AG20443 (cell line): ENCODE data around the gene LAMA1.

Experiments
- DNase-seq: peaks from one replicate; pipeline ENCODE4 v3.0.0; 2012; ENCODE audit warnings: low spot score, mixed read lengths

LAMA1 gene

GRCh38 chr18:7112936-7113335 lies 4.7 kb downstream of the LAMA1 start:
- DNase-seq = no peak

- DNase-seq = no peak
Measured at GRCh38 chr18:7111134-7111533, 6.5 kb downstream of the LAMA1 start.

GRCh38 chr18:7105943-7106342 lies 11.7 kb downstream of the LAMA1 start:
- DNase-seq = no peak

GRCh38 chr18:7105268-7105667 lies 12.3 kb downstream of the LAMA1 start:
- no peak for DNase-seq

DNA sequence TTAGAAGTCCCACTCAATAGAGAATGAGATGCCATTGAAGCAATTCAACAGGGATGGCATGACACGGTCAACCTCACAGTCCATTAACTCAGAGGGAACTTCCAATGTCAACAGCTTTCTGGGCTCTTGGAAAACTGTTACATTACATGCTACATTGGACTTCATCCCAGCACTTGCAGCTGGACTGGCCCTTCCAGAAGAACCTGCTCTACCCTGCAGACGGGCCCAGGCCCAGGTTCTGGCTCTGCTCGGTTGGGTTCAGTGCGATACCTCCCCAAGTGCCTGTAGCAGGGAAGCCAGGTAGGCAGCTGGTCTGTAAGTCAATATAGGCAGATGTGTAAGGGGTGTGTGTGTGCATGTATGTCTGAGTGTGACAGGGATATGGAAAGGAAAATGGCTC lies 12.9 kb downstream of the LAMA1 start:
- DNase-seq = no peak

DNA sequence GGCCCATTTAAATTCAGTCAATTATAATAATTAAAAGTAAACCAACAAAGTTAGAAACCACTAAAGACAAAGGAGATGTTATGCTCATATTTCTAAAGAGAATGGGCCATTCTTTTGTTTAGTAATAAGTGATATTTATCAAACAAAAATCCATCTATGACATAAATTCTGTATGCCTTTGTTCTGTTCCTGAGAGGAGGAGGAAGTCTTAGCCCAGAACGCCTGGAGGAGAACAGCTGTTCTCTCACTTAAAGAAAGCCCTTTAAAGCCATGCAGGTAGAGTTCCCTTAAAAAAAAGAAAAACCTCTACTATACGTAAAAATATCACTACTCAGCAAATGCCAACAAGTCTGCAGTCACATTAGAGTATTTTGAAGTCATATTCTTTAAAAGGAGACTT lies 15.5 kb downstream of the LAMA1 start:
- no peak for DNase-seq

GRCh38 chr18:7096838-7097237 lies 20.8 kb downstream of the LAMA1 start:
- DNase-seq = no peak

DNA sequence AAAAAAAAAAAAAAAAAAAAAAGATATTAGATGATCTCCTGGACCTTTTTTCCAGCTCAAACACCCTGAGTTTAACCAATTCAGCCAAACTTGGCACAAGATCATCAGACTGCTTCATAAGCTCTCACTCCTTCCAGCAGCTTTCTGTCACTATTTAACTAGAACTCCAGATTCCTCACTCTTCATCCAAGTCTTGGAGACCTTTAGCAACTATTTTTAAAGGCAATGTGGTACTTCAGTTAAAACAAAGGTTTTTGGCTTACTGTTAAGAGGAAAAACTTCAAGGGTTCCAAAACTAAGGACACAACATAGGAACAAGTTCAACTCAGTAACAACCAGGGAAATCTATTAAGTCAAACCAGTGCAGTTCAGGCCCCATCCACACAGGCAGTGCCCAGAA lies 23.2 kb downstream of the LAMA1 start:
- no peak for DNase-seq

DNA sequence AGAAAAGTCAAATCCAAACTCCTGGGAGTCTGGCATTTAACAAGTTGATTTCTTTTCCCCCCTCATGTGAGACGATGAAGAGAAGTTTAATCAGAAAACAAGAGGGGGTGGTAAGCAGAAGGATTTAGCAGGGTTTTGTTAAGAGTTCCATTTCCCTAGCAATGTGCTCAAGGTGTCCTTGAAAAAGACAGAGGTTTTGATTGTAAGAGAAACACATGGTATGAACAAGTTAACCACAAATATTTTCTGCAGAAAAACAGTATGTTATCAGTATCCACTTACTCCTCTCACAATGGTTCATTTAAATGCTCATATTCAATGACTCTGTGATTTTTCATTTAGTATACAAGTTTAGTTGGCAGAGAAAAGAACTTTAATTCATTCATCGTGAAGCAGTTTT lies 26.8 kb downstream of the LAMA1 start:
- DNase-seq = no peak

DNA sequence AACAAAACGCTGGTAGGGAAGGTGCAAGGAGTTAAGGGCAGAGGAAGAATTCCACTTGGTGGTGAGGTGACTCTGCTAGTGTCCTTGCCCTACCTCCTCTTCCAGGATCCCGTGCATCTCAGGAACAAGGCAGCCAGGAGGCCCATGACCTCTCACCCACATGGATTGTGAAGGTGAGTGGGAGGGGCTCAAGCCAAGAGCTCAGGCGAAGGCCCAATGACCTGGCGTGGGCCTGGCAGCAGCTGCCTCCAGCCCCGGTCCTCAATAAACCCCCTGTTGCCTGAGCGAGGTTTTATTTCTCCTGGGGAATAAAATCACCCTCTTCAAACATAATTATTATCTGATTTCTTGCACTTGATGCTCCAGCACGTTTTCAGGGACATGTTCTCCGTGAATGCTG lies 28.2 kb downstream of the LAMA1 start:
- no peak for DNase-seq

- DNase-seq = peak; percentile 61
Measured at GRCh38 chr18:7084080-7085065, 33.2 kb downstream of the LAMA1 start.

GRCh38 chr18:7082671-7083070 lies 34.9 kb downstream of the LAMA1 start:
- no peak for DNase-seq

DNA sequence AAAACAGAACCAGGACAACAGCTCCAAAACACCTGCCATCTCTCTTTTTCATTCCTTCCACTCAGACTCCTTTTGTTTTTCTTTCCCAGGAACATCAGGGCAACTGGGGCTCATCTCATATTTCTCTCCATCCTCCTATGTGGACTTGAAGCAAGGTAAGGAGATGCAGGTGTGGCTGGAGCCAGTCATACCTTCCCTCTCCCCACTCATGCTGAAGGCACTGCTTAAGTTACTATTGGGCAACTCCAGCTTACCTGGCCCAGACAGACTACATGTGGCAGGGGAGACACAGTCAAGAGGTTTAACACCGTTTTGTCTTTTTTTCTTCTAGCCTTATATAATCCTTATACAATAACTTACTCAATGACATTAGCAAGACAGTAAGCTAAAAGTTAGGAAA lies 38.4 kb downstream of the LAMA1 start:
- DNase-seq = no peak

DNA sequence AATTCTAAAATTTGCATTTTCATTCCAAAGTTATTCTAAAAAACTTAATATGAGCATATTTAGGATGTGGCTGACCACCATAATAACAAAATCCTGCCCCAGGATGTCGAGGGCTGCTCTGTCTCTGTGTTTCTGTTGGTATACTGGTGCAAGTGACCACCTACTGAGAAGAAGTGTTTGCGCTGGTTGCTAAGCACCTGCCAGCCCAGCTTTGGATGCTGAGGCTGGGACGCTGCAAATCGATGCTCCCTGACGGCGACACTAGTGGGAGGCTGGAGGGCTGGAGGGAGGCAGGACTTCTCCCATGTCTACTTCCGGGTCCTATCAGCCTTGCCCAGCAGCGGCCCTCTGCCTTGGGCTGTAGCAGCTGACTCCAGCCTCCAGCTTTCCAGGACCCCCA lies 45.0 kb downstream of the LAMA1 start:
- DNase-seq = no peak

- no peak for DNase-seq
Measured at GRCh38 chr18:7071600-7071999, 46.0 kb downstream of the LAMA1 start.

DNA sequence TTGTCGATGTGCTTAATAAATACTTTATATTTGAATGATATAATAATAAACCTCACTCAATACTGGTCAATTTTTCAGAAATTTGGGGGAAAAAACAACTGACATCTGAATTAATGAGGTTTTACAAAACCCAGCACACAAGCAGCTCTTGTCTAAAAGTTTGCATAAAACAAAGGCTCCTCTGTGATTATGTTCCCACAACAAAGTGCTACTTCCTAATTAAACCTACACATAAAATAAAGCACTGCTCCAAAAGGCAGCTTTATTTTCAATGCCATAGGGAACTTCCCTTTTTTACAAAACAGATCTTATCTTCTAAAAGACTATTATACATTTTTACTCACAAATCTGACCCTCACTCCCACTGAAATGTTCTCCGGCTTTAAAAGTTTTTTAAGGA lies 47.1 kb downstream of the LAMA1 start:
- DNase-seq = no peak

DNA sequence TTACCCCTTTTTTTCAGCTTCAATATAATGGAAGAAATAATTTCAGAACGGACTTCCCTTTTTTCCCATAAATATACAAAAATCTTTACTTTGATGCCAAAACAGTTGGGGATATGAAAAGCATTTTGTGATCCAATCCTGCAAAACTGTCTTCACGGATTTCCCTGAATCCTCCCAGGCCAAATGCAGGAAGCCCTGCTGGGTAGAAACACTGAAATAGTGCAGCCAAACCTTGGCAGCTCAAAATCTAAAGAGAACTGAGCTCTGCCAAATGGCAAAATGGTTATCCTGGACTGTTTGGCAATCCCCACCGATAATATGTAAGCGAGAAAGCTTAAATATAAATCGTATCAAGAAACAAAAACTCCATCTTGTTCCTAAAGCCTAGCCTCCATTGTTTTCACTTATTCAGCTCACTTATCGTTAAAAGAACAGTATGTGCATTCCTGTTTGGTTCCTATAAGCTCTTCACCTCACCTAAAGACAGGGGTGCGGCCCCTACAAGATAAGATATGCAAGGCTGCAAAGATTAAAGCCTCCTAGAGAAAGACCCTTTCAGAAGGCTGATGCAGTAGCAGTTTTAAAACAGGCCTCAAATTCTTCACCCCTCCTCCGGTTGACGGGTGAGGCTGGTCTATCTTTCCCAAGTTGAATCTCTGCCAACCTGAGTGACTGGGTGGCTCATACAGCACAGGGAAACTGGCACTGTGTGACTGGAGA lies 48.6 kb downstream of the LAMA1 start:
- DNase-seq = no peak

DNA sequence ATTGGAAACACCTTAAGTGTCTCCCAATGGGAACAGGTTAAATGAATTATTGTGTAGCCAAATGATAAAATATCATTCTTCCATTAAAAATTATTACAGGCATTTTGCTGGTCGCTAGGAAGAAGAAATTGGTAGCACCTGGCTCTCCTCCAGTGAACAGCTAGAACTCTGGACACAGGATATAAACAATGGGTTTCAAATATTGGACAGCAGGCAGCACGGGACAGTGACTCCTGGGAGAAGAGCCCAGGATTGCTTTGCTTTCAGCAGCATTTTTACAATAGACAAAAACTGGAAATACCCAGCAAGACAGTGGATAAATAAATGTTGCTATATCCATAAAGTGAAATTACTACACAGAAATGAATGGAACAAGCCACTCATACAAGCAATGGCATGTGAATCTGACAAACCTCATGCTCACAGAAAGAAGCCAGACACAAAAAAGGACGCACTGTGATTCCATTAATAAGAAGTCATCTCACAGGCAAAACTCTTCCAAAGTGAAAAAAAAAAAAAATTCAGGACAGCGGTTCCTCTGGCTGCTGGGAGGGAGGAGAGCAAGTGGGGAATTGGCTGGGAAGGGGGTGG lies 50.5 kb downstream of the LAMA1 start:
- DNase-seq = no peak

DNA sequence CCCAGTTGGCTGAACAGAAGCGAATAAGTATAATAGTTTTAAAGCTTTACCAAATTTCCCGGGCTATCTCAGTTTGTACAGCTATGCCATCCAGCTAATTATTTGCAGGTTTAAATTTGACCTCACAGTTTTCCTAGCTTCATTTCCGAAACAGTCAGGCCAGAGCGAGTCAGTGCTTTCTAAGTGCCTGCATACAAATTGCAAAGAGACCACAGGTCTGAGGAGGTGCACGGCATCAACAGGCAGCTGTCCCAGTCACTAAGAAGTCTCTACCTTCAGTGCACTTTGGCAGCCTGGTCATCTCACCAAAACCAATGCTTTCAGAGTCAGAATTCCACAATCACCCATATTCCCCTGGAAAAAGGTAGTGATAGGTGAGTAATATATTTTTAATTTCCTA lies 51.9 kb downstream of the LAMA1 start:
- no peak for DNase-seq

DNA sequence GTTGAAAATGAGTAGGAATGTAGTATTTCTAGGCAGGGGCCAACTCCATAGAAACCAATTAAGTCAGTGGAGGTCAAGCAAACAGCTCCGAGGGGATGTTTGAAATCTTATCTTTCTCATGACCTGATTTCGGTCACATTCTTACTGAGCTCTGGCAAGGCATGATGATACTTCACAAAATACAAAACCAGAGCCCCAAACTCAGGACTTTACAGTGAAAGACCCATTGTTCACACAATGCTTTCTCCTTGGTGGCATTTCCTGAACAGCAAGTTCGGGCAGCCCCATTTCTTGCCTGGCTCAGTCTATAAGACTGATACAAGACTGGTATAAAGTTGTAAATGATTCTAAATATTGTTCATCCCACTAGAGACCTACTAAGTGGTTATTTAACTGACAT lies 53.3 kb downstream of the LAMA1 start:
- DNase-seq = no peak

- DNase-seq = no peak
Measured at GRCh38 chr18:7062811-7063210, 54.8 kb downstream of the LAMA1 start.

GRCh38 chr18:7062236-7062635 lies 55.4 kb downstream of the LAMA1 start:
- no peak for DNase-seq

DNA sequence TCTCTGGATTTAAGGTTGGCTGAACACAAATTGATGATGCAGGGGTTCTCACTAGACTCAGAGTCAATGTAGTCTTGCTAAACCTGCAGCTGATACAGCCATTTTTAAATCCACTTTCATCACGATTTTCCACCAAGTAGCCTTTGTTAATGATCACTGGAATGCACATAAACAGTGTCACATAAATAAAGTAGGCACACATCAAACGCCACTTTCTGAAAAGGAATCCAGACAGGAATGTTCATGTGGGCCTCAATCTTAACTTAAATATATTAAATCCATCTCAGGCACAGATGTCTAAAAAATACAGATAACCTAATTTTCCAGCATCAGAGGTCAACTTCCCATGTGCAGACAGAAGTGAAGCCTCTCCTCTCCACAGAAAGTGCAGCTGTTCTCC lies 58.3 kb downstream of the LAMA1 start:
- DNase-seq = no peak
